Right lobe of liver (tissue), 6 donors: ENCODE data around the gene B3GNT5. TPM values are rescaled to one million over a fixed set of nuclear protein-coding genes. Genes with fewer than 3 reads are reported as not detected.
A peak's percentile ranks its signal among the peaks of the same experiment; 100 is the strongest.

Source experiments
- ATAC-seq, 4 donors: fragments of 200-7000 bp; cut with Tn5 transposase; one replicate each; pipeline ENCODE4 v1.9.1; 2020; ENCODE audit warnings: mild to moderate bottlenecking in 4 of 4, moderate library complexity in 4 of 4
- DNase-seq, 3 donors: peaks; one replicate each; pipeline ENCODE4 v3.0.0-alpha.2; 2020
- H3K27ac ChIP-seq, 3 donors: fragments of 200-600 bp; one replicate each; pipeline ENCODE4 v1.8.0; 2022
- H3K27me3 ChIP-seq, 2 donors: fragments of 200-600 bp; one replicate each; pipeline ENCODE4 v1.8.0; 2022
- H3K36me3 ChIP-seq, 4 donors: fragments of 200-600 bp; sonication (generic) in 1 of 4; one replicate each; pipeline versions ENCODE4 v1.5.1 to v1.8.0; 2017 to 2022; ENCODE audit warnings: control low read depth in 1 of 4
- H3K4me1 ChIP-seq, 4 donors: fragments of 200-600 bp; sonication (generic) in 1 of 4; one replicate each; pipeline versions ENCODE4 v1.5.1 to v1.8.0; 2017 to 2022; ENCODE audit warnings: control low read depth in 1 of 4
- H3K4me3 ChIP-seq, 3 donors: fragments of 200-600 bp; one replicate each; pipeline ENCODE4 v1.8.0; 2022
- H3K9me3 ChIP-seq, 4 donors: fragments of 200-600 bp; sonication (generic) in 1 of 4; one replicate each; pipeline versions ENCODE4 v1.5.1 to v1.8.0; 2017 to 2022; ENCODE audit warnings: control low read depth in 1 of 4
- POLR2A ChIP-seq: fragments of 450-650 bp; IDR thresholded peaks from one replicate; pipeline ENCODE4 v1.6.1; 2017; ENCODE audit warnings: antibody characterized with exemption, mild to moderate bottlenecking
- WGBS: methylation state at CpG from one replicate; pipeline ENCODE4 v1.1.6; 2018; ENCODE audit warnings: low coverage, low lambda C conversion rate; ENCODE audit not compliant: insufficient coverage; ENCODE audit errors: missing lambda C conversion rate; 5-methylcytosine and 5-hydroxymethylcytosine counted together
- intact Hi-C, 2 donors: fragments of 100-400 bp; cut with DNase I; formaldehyde crosslinking; loops; one replicate each; pipeline versions ENCODE4 v1.11.2 to v1.14.1; 2022
- long read RNA-seq: library from polyadenylated mRNA; unstranded; transcript quantifications from one replicate; pipeline ENCODE4 v2.0.0, GENCODE V29; 2019
- total RNA-seq, 6 experiments: library from RNA; depleted of rRNA in 2 of 6; stranded (reverse); fragments of >200 nt in 2 of 6; fragmentation: NEBNext Ultra II Directional in 3 of 6; extraction: Animal tissue kit (Norgen Biotek cat#: 25700) in 3 of 6; gene quantifications; one replicate each; pipeline versions ENCODE4 v1.1.0 to v1.2.4, GENCODE V29; 2016 to 2023
- TF ChIP-seq, protein P1 (sequence below), 4 donors: fragments of 200-600 bp in 3 of 4; fragments of 450-650 bp in 1 of 4; IDR thresholded peaks; one replicate each; pipeline versions ENCODE4 v1.5.1 to v1.8.0; 2016 to 2022; ENCODE audit warnings: antibody characterized with exemption in 4 of 4, mild to moderate bottlenecking in 2 of 4
- donor health status: DM: no; HTN: yes; CAD: no.
- donor health status: DM: no; HTN: no; CAD: no.
- donor health status: DM: no; HTN: no; CAD: no.
- donor health status: DM: no; HTN: yes; CAD: no.
- donor health status: DM: no; HTN: yes; CAD: no.

B3GNT5 gene, protein sequence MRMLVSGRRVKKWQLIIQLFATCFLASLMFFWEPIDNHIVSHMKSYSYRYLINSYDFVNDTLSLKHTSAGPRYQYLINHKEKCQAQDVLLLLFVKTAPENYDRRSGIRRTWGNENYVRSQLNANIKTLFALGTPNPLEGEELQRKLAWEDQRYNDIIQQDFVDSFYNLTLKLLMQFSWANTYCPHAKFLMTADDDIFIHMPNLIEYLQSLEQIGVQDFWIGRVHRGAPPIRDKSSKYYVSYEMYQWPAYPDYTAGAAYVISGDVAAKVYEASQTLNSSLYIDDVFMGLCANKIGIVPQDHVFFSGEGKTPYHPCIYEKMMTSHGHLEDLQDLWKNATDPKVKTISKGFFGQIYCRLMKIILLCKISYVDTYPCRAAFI
- 10 to 100 TPM in 2 of 6 experiments, 1 to 10 TPM in 2, under 1 TPM in 2; 0.27 to 12.5 (median 5.5) TPM for total RNA-seq
- long read RNA-seq: 0 reads

DNA sequence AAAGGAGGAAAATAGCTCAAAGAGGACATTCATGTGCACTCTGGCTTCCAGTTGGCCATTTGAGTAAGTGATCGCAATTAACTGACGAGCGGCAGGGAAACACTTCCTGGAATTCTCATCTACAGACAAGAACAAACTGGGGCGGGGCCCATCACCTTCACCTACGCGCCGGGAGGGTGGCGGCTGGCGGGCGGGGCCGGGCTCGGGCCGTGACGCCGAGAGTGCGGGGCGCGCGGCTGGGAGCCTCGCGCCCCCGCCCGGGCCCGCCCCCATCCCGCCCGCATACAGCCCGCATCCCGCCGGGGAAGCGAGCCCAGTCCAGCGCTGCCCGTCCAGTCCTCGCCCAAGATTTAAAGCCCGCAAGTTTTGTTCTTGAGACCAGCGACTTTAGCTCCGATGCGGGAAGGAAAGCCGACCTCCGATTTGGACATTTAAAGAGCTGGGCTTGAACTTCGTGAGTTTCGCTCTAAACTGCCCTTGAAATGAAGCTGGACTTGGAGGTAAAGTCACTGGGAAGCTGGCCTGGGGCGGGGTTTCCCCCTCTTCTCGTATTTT, at the start of gene B3GNT5:
TSS of gene B3GNT5 (plus strand) at position 281 of the 555 bp plus-strand sequence. CDS start 16,546 bp downstream, outside the sequence.
- DNase-seq (peak in 1 of 3 donors; percentile 80), ATAC-seq (peak in 3 of 4 donors; percentile 16 to 64 (median 45))
- no peak for TF ChIP-seq POLR2A
- TF ChIP-seq, protein P1, sequence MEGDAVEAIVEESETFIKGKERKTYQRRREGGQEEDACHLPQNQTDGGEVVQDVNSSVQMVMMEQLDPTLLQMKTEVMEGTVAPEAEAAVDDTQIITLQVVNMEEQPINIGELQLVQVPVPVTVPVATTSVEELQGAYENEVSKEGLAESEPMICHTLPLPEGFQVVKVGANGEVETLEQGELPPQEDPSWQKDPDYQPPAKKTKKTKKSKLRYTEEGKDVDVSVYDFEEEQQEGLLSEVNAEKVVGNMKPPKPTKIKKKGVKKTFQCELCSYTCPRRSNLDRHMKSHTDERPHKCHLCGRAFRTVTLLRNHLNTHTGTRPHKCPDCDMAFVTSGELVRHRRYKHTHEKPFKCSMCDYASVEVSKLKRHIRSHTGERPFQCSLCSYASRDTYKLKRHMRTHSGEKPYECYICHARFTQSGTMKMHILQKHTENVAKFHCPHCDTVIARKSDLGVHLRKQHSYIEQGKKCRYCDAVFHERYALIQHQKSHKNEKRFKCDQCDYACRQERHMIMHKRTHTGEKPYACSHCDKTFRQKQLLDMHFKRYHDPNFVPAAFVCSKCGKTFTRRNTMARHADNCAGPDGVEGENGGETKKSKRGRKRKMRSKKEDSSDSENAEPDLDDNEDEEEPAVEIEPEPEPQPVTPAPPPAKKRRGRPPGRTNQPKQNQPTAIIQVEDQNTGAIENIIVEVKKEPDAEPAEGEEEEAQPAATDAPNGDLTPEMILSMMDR (IDR thresholded peaks at IDR 0.05): no peak
- Histone ChIP-seq H3K4me3 (peak within 1 kb of the TSS; percentile 57 to 71 (median 68)), H3K27me3 (no peaks in the 10 kb centered on the region), H3K27ac (peak within 1 kb of the TSS; percentile 50 to 83 (median 65)), H3K4me1 (peaks cover 0 to 5% (median 0%) of the 10 kb centered on the region in 4 donors), H3K9me3 (no peaks in the 10 kb centered on the region), H3K36me3 (no peaks in the 10 kb centered on the region)
- WGBS: 1% methylated on average over 14 of the region's 43 CpGs
- intact Hi-C loops: no loop called here

DNA sequence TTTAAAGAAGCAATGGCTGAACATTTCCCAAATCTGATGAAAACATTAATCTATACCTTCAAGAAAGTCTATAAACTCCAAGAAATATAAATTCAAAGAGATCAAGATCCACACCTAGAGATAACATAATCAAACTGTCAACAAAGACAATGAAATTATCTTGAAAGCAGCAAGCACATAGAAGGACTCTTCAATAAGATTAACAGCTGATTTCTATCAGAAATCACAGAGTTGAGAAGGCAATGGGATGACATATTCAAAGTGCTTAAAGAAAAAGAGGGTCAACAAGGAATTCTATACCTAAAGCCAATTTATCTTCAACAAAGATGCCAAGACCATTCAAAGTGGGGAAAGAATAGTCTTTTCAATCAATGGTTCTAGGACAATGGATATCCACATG, 49.4 kb upstream of the B3GNT5 start:
- no peaks in the 10 kb centered on the region for H3K27me3 ChIP-seq
- intact Hi-C loops: no loop called here
- H3K4me1 ChIP-seq: no peaks in the 10 kb centered on the region
- TF ChIP-seq, protein P1 (IDR thresholded peaks at IDR 0.05): no peak
- no peak for TF ChIP-seq POLR2A
- H3K4me3 ChIP-seq: no peak overlapping the region
- H3K9me3 ChIP-seq: no peaks in the 10 kb centered on the region
- DNase-seq (no peak), ATAC-seq (no peak)
- no peak overlapping the region for H3K27ac ChIP-seq
- H3K36me3 ChIP-seq: no peaks in the 10 kb centered on the region

DNA sequence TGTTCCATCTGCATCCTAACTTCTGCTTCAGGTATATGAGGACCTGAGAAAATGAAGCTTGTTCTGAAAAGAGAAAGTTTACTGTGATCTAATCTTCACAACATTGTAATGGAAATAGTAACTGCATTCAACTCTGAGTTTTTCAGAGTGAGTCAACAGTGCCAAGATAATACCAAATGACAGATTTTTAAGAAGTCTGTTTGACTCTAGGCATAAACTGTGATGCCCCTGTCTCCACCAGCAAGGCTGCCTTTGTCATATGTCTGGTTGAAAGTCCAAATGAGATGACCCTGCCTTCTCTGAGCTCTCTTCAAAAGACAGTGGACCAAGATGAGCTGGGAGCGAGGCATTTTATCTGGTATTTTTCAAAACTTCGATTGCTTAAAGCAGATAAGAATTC, 44.8 kb upstream of the B3GNT5 start:
- intact Hi-C loops: no loop called here
- Histone ChIP-seq H3K27me3 (no peaks in the 10 kb centered on the region), H3K4me3 (no peak overlapping the region), H3K9me3 (no peaks in the 10 kb centered on the region), H3K27ac (no peak overlapping the region), H3K4me1 (peaks cover 0 to 4% (median 0%) of the 10 kb centered on the region in 4 donors), H3K36me3 (no peaks in the 10 kb centered on the region)
- ATAC-seq: no peak
- no peak for TF ChIP-seq POLR2A
- TF ChIP-seq, protein P1 (IDR thresholded peaks at IDR 0.05): no peak
- WGBS: 69% methylated on average over 2 of the region's 2 CpGs
- DNase-seq: no peak

DNA sequence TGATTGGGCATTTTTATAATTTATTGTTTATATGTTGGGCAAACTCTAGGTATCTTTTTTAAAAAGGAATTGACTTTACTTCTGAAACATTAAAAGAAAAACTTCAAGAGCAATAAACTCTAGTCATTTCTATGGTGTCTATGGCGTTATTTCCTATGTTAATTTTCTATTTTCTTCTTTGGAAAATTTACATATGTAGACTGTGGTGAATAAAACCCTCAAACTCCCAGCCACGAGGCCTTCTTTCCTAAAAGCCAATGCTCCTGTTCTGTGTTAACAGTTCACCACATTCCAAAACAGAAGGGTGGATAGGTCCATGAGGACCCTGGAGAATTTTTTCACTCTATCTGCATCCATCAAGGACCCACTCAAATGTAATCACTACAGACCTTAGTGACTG, 44.3 kb upstream of the B3GNT5 start:
- 64% methylated on average over 2 of the region's 2 CpGs for WGBS
- Histone ChIP-seq H3K4me1 (peaks cover 0 to 4% (median 0%) of the 10 kb centered on the region in 4 donors), H3K27me3 (no peaks in the 10 kb centered on the region), H3K4me3 (no peak overlapping the region), H3K36me3 (no peaks in the 10 kb centered on the region), H3K27ac (no peak overlapping the region), H3K9me3 (no peaks in the 10 kb centered on the region)
- intact Hi-C loops: no loop called here
- ATAC-seq (no peak), DNase-seq (no peak)
- TF ChIP-seq, protein P1 (IDR thresholded peaks at IDR 0.05): no peak
- no peak for TF ChIP-seq POLR2A
